Activated CD4-positive, alpha-beta T cell treated with anti-CD3 and anti-CD28 coated beads for 24 hours (primary cell): ENCODE data around the gene TRIM13.

Experiments used
- DNase-seq, 2 donors: peaks; one replicate each; pipeline ENCODE4 v3.0.0-alpha.2; 2020; ENCODE audit warnings: low read depth in 2 of 2

The TRIM13 gene

DNA sequence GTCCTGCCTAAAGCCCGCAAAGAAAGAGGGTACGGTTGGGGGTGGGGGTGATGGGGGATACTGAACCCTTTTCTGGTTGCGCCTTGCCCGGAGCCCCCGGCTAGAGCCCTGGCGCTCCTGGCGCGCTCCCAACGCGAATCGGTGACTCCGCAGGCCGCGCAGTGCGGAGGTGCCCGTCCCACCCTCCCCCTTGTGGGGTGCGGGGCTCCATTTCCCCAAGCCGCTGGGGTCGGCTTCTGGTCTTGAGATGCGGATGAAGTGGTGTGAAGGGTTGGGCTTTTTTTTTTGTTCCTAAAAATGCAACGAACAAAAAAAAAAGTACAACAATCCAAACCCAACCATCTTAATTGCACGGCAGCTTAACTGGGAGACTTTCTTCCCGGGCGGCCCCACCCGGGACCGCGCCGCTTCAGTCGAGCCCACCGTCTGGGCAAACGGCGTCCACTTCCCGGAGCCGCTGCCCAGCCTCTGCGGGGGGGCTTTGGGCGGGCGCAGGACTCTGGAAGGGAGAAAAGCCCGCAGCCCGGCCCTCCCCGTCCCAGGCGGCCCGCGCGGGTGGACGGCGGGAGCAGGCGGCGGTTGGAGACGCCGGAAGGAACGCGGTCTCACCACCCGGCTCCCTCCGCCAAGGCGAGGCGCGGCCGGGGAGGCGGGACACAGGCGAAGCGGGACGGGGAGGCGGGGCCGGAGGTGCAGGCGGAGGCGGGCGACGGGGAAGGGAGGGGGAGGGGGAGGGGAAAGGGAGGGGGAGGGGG, 504 bp upstream of the TRIM13 start:
- peak; percentile 81 for DNase-seq

DNA sequence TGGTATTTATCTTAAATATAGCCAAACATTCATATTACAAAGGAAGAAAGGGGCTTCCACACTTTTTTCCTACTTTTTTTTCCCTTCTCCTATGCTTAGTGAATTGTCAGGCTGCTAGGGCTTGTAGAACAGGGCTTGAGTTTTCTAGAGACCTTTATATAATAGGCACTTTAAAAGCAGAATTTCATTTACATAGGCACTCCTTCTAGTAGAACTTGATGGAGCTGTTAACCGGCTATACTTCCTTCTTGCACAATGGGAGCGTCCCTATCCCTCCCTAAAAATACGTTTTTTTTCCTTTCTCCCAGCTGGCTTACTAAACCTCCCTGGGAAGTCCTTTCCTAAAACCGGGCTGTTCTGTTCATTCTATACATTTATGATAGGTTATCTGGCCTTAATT, 1.1 kb downstream of the TRIM13 start:
- DNase-seq = no peak

DNA sequence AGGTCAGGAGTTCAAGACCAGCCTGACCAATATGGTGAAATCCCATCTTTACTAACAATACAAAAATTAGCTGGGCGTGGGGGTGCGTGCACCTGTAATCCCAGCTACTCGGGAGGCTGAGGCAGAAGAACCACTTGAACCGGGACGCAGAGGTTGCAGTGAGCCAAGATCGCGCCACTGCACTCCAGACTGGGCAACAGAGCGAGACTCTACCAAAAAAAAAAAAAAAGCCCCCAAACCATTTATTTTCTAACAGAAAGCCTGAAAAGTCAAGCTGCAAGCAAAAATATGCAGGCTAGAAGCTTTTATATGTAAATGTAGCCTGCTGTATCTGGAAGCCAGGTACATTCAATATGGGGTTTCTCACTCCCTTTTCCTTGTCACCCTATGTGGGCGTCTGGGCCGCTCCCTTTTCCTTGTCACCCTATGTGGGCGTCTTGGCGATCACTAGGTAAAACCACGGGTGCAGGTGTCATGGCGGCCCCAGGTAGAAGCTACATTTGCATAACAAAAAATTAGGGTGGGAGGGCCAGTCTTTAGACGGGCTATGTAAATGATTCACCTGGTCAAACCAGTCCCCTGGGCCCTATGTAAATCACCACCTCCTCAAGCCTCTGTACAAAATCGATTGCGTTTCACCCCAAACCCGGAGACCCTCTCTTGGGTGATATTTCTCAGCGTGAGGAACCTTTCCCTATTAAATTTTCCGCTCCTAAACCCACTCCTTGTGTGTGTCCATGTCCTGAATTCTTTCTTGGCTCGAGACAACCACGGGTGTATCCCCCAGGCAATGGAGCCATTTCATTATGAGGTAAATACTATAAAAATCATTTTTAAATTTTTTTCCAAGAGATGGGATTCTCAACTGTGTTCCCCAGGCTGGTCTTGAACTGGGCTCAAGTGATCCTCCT, 2.1 kb downstream of the TRIM13 start:
- no peak for DNase-seq

DNA sequence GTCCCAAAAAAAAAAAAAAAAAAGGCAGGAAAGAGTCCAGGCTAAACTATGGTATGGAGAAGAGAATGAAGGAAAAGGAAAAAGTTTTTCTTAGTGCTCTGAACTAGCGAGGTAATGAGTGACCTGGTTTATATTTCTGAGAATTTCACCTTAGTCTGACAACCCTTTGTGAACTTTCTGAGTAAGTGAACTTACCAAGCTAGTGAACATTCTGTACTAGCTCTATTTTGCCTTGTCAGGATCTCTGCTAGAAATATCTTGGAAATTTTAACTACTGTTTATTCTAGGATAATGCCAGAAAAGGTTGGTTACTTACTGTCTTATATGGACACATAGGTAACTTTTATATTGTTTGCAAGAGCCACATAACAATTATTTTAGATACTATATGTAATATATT, 4.4 kb downstream of the TRIM13 start:
- DNase-seq = no peak

DNA sequence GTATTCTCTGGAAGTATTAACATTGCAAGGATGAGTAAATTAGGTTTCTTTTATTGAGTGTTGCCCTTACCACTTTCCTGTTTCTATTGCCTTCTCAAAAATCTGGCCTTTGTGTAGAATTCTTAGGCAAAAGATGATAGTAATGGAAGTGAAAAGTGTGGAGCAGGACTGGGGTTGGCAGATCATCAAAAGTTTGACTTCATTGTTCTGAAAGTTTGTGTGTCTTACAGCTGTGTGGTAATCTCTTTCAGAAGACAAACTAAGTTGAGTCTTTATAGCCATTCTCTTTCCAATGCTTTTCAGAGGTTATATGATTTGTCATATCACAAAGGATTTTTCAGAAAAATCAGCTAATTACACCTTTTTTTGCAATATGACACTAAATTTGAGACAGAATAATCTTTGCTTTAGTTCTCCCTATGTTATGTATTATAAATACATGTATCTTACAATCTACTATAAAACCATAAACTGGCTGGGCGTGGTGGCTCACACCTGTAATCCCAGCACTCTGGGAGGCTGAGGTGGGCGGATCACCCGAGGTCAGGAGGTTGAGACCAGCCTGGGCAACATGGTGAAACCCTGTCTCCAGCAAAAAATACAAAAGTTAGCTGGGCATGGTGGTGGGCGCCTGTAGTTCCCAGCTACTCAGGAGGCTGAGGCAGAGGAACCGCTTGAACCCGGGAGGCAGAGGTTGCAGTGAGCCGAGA, 9.7 kb downstream of the TRIM13 start:
- no peak for DNase-seq

DNA sequence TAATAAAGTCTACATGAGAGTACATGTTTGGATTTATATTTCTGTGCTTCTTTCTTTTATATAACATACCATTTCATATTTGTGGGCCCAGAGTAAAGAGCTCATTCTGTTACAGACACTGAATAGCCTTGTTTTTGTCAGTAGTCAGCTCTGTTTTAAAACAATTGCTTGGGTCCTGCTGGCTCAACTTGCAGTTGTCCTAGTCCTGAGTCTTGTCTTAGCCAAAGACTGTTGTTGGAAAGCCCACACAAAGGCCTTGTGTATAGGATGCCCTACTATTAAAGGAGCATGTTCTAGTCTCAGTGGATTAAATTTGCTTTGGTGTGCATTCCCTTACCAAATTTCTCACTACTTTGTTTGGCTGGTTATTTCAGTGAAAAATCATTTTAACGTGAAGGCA, 14.6 kb downstream of the TRIM13 start:
- DNase-seq = no peak

DNA sequence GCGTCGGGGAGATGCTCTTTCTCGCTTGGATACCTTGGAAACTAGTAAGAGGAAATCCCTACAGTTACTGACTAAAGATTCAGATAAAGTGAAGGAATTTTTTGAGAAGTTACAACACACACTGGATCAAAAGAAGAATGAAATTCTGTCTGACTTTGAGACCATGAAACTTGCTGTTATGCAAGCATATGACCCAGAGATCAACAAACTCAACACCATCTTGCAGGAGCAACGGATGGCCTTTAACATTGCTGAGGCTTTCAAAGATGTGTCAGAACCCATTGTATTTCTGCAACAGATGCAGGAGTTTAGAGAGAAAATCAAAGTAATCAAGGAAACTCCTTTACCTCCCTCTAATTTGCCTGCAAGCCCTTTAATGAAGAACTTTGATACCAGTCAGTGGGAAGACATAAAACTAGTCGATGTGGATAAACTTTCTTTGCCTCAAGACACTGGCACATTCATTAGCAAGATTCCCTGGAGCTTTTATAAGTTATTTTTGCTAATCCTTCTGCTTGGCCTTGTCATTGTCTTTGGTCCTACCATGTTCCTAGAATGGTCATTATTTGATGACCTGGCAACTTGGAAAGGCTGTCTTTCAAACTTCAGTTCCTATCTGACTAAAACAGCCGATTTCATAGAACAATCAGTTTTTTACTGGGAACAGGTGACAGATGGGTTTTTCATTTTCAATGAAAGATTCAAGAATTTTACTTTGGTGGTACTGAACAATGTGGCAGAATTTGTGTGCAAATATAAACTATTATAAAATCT, 15.7 kb downstream of the TRIM13 start:
- DNase-seq = no peak

DNA sequence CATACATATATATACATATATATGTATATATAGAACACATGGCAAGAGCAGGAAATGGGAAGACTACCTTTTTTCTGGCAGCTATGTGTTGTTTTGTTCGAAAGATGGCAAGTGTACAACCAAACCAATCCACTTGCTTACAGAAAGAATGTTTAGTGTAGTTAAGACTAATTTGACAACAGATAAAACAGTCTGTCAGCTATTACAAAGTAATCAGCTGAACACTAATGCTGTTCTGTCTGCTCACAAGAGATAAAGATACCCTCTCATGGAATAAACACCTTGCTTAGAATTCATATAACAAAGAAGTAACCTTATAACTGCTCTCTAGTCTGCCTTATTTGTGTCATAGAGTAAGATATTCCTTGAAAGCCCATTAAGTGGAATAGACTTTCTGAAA, 17.5 kb downstream of the TRIM13 start:
- DNase-seq = no peak

DNA sequence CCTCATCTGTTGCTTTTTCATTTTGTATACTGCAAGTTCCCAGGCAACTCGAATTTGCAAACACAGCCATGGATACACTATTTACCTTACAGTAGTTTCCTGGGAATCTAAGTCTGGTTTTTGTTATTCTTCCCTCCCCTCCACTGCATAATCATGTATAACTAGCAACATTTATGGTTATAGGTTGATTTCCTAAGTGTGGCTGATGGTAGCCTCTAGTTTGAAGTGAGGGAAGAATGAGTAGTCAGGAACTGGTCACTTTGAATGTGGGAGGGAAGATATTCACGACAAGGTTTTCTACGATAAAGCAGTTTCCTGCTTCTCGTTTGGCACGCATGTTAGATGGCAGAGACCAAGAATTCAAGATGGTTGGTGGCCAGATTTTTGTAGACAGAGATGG, 18.4 kb downstream of the TRIM13 start, which contains the start of gene KCNRG:
Gene KCNRG, plus strand, starts transcription at position 187 of the 400 bp plus-strand sequence. Its CDS starts 50 bp downstream, at position 237.
- no peak for DNase-seq

DNA sequence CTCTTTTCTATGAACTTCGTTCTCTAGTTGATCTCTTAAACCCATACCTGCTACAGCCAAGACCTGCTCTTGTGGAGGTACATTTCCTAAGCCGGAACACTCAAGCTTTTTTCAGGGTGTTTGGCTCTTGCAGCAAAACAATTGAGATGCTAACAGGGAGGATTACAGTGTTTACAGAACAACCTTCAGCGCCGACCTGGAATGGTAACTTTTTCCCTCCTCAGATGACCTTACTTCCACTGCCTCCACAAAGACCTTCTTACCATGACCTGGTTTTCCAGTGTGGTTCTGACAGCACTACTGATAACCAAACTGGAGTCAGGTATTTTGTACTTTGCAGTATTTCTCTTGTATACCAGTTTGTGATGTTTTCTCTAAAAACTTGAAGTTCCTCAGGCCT, 18.9 kb downstream of the TRIM13 start:
- no peak for DNase-seq

DNA sequence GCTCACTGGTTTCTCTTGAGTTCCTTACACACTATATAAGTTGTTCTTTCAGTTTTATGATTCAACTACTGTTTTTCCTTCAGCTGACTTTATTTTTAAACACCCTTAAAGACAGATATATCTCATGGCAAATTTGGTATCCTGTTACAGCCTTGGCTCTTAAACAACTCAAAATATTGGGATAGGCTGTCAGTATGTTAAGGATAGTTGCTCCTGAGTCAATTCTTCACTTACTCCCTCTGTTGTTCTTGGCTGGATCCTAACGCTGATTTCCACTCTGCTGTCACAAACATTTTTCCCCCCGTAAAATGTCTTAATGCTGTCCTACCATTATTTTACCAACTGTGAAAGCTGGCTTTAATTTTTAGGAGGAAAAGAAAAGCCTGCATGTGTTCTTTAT, 19.6 kb downstream of the TRIM13 start:
- DNase-seq = no peak

DNA sequence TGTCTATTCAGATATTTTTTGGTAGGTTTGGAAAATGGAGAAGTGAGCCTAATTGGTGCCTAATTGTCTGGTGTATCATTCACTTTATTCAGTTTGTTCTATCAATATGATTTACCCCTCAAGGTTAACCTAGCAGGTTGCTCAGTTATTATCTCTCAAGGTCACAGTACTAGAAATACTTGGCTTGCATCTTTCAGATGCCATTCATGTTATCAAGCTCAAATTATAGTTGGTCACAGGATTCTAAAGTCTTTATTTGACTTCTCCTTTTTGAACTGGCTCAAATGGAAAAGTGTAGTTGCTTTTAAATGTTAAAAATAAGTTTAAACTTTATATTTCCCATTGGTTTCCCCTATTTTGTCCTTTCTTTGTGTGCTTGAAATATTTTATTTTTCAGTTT, 21.0 kb downstream of the TRIM13 start:
- no peak for DNase-seq

DNA sequence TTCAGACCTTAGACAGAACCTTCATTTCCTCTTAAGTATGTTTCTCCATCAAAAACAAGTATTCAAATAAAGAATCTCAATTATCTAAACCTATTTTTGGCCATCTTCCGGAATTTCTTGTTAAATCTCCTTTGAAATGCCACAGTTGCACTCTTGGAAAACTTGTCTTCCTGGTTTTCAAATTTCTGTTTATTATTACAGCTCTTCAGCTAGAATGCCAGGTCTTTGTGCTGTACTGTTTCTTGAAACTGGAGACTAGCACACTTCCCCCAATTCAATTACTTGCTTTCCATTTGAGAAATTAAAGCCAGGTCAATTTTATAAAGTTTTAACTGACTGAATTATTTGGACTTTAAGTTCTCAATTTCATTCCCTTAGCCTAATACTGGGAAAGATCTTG, 28.6 kb downstream of the TRIM13 start:
- no peak for DNase-seq

DNA sequence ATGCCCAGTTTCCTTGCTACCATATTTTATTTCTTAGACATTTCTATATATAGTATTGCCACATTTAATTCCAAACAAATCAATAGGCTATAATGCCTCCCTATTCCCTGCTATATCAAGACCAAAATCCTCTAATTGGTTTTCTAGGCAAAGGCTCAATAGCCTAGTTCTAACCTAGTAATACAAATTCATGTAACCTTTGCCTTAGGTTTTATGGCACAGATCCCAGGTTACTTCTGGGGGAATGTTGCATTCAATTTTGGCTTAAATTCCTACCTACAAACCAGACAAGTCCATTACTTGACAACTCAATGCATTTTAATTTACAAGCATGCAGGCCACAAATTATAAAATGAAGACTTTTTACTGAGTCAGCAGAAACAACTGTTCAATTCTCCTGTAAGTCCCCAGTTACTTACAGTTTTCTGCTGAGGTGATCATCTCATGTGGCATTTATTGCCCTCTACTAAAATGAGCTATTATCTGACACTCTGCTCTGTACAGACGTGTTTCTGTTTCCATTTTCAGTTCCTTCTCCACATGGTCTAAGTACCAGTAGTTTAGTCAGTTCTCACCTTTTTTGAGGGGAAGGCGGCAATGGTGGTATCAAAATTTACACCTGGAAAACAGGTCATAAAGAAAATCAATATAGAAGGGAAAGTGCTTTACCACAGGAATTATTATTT, 30.1 kb downstream of the TRIM13 start:
- no peak for DNase-seq

DNA sequence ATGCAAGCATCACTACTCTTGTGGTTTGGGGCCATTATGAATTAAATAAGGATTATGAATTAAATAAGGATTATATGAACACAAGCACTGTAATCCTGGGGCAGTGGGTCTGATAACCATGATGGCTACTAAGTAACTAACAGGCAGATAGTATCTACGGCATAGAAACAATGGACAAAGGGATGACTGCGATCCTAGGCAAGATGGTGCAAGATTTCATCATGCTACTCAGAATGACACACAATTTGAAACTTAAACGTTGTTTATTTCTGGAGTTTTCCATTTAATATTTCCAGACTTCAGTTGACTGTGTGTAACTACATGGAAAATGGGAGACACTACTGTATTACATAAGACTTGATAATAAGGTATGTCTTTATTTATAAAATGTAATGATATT, 33.5 kb downstream of the TRIM13 start:
- no peak for DNase-seq

DNA sequence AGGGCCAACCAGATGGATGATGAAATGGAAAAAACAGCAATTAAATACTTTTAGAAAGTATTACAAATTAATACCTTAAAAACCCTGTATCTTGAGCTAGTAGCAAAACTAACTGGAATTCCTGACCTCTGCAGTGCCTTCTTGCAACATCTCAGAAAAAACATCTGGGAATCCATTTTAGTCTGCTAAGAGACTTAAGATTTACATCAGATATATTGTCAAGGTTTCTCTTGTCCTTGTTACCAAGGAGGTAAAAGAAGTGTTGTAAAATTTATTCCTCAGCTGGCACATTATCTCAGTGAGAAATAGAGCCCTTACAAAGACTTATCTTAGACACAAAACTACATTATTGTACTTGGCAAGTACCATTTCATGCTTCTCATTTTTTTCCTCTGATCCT, 36.9 kb downstream of the TRIM13 start:
- no peak for DNase-seq

DNA sequence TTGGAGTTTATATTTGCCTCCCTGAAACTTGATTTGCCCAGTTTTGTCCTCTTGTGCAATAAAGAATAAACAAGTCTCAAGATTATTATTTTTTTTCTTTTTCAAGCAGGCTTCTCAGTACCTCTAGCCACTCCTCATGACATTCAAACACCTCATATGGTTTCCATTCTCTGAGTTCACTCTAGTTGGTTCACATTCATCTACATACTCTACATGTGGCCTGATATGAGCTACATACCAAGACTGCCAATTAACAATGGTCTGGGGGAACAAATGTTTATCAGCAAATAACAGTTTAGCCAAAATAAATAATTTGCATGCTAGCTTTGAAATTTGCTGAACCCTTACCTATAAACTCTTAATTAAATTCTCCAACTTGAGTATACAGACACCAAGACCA, 40.9 kb downstream of the TRIM13 start:
- no peak for DNase-seq

DNA sequence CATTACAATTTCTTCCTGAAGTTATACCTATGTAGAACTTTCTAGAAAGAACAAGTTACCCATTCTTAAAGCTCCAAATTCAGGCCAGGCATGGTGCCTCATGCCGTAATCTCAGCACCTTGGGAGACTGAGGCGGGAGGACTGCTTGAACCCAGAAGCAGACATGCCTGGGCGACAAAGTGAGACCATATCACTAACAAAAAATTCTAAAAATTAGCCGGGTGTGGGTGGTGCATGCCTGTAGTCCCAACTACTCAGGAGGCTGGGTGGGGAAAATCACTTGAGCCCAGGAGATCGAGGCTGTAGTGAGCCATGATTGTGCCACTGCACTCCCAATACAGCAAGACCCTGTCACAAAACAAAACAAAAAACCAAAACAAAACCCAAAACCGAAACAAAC, 41.4 kb downstream of the TRIM13 start:
- no peak for DNase-seq

DNA sequence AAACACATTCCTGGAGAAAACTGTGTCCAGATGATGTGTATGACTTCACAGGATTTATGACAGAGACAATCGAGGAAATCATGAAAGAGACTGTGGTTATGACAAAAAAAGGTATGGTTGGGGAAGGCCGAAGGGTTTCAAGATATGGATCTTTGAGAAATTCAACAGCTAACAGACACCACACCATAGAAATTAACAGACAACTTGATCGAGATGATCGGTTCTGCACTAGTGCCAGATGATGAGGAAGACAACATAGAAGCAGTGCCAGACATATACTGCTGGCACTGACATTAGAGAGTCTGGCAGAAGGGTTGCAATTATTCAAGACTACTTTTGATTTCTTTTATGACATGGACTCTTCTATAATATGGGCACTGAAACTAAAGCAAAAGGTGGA, 55.6 kb downstream of the TRIM13 start:
- no peak for DNase-seq

DNA sequence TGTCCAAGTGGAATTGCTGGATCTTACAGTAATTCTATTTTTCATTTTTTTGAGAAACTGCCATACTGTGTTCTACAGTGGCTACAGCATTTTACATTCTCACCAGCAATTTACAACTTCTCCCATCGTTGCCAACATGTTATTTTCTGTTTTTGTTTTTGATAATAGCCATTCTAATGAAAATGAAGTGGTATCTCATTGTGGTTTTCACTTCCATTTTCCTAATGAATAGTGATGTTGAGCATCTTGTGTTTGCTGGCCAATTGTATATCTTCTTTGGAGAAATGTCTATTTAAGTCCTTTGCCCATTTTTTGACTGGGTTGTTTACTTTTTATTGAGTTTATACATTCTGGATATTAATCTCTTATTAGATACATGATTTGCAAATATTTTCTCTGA, 57.0 kb downstream of the TRIM13 start:
- DNase-seq = no peak

DNA sequence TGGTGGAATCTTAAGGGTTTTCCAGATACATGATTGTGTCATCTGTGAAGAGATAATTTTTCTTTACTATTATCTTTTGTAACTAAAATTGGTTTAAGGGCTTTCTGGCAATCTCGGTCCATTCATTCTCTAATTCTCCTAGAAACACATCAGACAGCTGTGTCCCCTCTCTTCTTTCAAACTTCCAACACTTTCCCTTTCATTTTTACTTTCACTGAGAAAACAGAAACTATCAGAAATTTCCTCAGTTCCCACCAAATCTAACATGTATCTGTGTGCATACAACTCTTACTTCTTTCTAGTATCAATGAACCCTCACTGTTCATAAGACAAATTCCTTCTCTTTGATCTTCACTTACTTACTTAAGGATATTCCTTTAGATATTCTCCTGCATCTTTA, 58.6 kb downstream of the TRIM13 start:
- DNase-seq = no peak
